HEK293 (cell line): Measurements from ENCODE around the gene LARGE1.

Source experiments
- CTCF ChIA-PET: fragments of 350-600 bp; formaldehyde crosslinking; extraction: SDS; loops from one replicate; lab custom pipeline; 2021; ENCODE audit warnings: antibody characterized with exemption; lab: Yijun Ruan, JAX
- POLR2A ChIA-PET: fragments of 300-600 bp; formaldehyde crosslinking; extraction: SDS; loops from one replicate; lab custom pipeline; 2020; ENCODE audit warnings: antibody characterized with exemption, inconsistent platforms; lab: Yijun Ruan, JAX
- H3K27ac ChIP-seq: fragments of 200-500 bp; sonication (Bioruptor generic); 2 replicates; pipeline ENCODE4 v1.5.1; 2014; ENCODE audit warnings: low read depth, low read length, control low read depth, inconsistent platforms; ENCODE audit errors: extremely low read depth
- H3K36me3 ChIP-seq, 2 experiments: fragments of 200-500 bp in 1 of 2; sonication (Bioruptor generic) in 1 of 2; 1 replicate in 1 of 2; 2 replicates in 1 of 2; pipeline ENCODE4 v1.5.1; 2014 to 2017; ENCODE audit warnings: inconsistent platforms in 2 of 2, low read length in 2 of 2; ENCODE audit not compliant: control insufficient read depth in 2 of 2, insufficient read depth in 1 of 2
- H3K4me1 ChIP-seq: fragments of 200-500 bp; sonication (Bioruptor generic); 2 replicates; pipeline ENCODE4 v1.5.1; 2014; ENCODE audit warnings: mild to moderate bottlenecking, low read length, inconsistent platforms; ENCODE audit not compliant: control insufficient read depth, insufficient read depth
- H3K4me3 ChIP-seq: 2 replicates; pipeline ENCODE4 v1.5.1; 2011; ENCODE audit warnings: low read depth, mild to moderate bottlenecking, control low read depth, low read length, moderate library complexity
- H3K9me3 ChIP-seq: fragments of 200-500 bp; sonication (Bioruptor generic); 2 replicates; pipeline ENCODE4 v1.5.1; 2014; ENCODE audit warnings: low read depth, low read length, inconsistent platforms; ENCODE audit not compliant: control insufficient read depth, insufficient read depth
- GFI1B ChIP-seq: fragments of 450-650 bp; formaldehyde crosslinking; IDR thresholded peaks from 2 replicates; pipeline ENCODE4 v1.5.1; 2016; ENCODE audit warnings: missing biosample characterization, missing genetic modification characterization
- GLIS1 ChIP-seq: fragments of 450-650 bp; formaldehyde crosslinking; IDR thresholded peaks from 2 replicates; pipeline ENCODE4 v1.5.1; 2016; ENCODE audit warnings: missing biosample characterization, missing genetic modification characterization
- GLIS2 ChIP-seq: fragments of 450-650 bp; formaldehyde crosslinking; IDR thresholded peaks from 2 replicates; pipeline ENCODE4 v1.5.1; 2016; ENCODE audit warnings: missing biosample characterization, missing genetic modification characterization
- HOXA7 ChIP-seq: sonication (generic); formaldehyde crosslinking; IDR thresholded peaks from 2 replicates; pipeline ENCODE4 v1.8.1; 2022; ENCODE audit warnings: missing genetic modification reagents, borderline replicate concordance
- HOXC10 ChIP-seq: sonication (generic); formaldehyde crosslinking; IDR thresholded peaks from 2 replicates; pipeline ENCODE4 v1.8.1; 2023; ENCODE audit warnings: mild to moderate bottlenecking, missing genetic modification reagents
- IKZF3 ChIP-seq: fragments of 450-650 bp; IDR thresholded peaks from 2 replicates; pipeline ENCODE4 v1.5.0; 2018; ENCODE audit warnings: missing biosample characterization, mild to moderate bottlenecking, missing genetic modification characterization, moderate library complexity
- KLF10 ChIP-seq: fragments of 450-650 bp; IDR thresholded peaks from 2 replicates; pipeline ENCODE4 v1.5.1; 2018; ENCODE audit warnings: missing biosample characterization, mild to moderate bottlenecking, missing genetic modification characterization
- RBAK ChIP-seq: fragments of 450-650 bp; formaldehyde crosslinking; IDR thresholded peaks from 2 replicates; pipeline ENCODE4 v1.5.1; 2016; ENCODE audit warnings: missing biosample characterization, missing genetic modification characterization
- REPIN1 ChIP-seq: fragments of 450-650 bp; formaldehyde crosslinking; IDR thresholded peaks from 2 replicates; pipeline ENCODE4 v1.5.1; 2017; ENCODE audit warnings: missing biosample characterization, missing genetic modification characterization, low read depth
- SCRT2 ChIP-seq: fragments of 450-650 bp; formaldehyde crosslinking; IDR thresholded peaks from 2 replicates; pipeline ENCODE4 v1.5.1; 2016; ENCODE audit warnings: missing biosample characterization, missing genetic modification characterization
- SETDB1 ChIP-seq: IDR thresholded peaks from one replicate; pipeline ENCODE4 v1.6.1; 2017; ENCODE audit warnings: mild to moderate bottlenecking, low read length, moderate library complexity, mixed read lengths; ENCODE audit not compliant: insufficient read length
- SP2 ChIP-seq: fragments of 450-650 bp; formaldehyde crosslinking; IDR thresholded peaks from 2 replicates; pipeline ENCODE4 v1.5.1; 2016; ENCODE audit warnings: missing biosample characterization, missing genetic modification characterization
- ZBTB17 ChIP-seq: fragments of 450-650 bp; formaldehyde crosslinking; IDR thresholded peaks from 2 replicates; pipeline ENCODE4 v1.5.1; 2016; ENCODE audit warnings: missing biosample characterization, missing genetic modification characterization
- ZBTB48 ChIP-seq: fragments of 450-650 bp; formaldehyde crosslinking; IDR thresholded peaks from 2 replicates; pipeline ENCODE4 v1.5.1; 2016; ENCODE audit warnings: missing biosample characterization, missing genetic modification characterization
- ZNF112 ChIP-seq: fragments of 450-650 bp; formaldehyde crosslinking; IDR thresholded peaks from 2 replicates; pipeline ENCODE4 v1.5.0; 2017; ENCODE audit warnings: missing biosample characterization, missing genetic modification characterization
- ZNF157 ChIP-seq: fragments of 450-650 bp; formaldehyde crosslinking; IDR thresholded peaks from 2 replicates; pipeline ENCODE4 v1.5.1; 2016; ENCODE audit warnings: missing biosample characterization, missing genetic modification characterization
- ZNF175 ChIP-seq: fragments of 450-650 bp; formaldehyde crosslinking; IDR thresholded peaks from 2 replicates; pipeline ENCODE4 v1.5.1; 2016; ENCODE audit warnings: missing biosample characterization, missing genetic modification characterization
- ZNF202 ChIP-seq: fragments of 450-650 bp; formaldehyde crosslinking; IDR thresholded peaks from 2 replicates; pipeline ENCODE4 v1.5.1; 2016; ENCODE audit warnings: missing biosample characterization, missing genetic modification characterization, borderline replicate concordance
- ZNF221 ChIP-seq: fragments of 450-650 bp; formaldehyde crosslinking; IDR thresholded peaks from 2 replicates; pipeline ENCODE4 v1.5.1; 2017; ENCODE audit warnings: missing biosample characterization, missing genetic modification characterization, borderline replicate concordance
- ZNF223 ChIP-seq: fragments of 450-650 bp; formaldehyde crosslinking; IDR thresholded peaks from 2 replicates; pipeline ENCODE4 v1.5.1; 2016; ENCODE audit warnings: missing biosample characterization, missing genetic modification characterization
- ZNF266 ChIP-seq: fragments of 450-650 bp; formaldehyde crosslinking; IDR thresholded peaks from 2 replicates; pipeline ENCODE4 v1.5.1; 2016; ENCODE audit warnings: missing biosample characterization, missing genetic modification characterization, low read depth
- ZNF292 ChIP-seq: fragments of 450-650 bp; formaldehyde crosslinking; IDR thresholded peaks from 2 replicates; pipeline ENCODE4 v1.5.1; 2016; ENCODE audit warnings: low read depth, missing biosample characterization, missing genetic modification characterization, borderline replicate concordance
- ZNF433 ChIP-seq: fragments of 450-650 bp; formaldehyde crosslinking; IDR thresholded peaks from 2 replicates; pipeline ENCODE4 v1.5.1; 2016; ENCODE audit warnings: missing biosample characterization, missing genetic modification characterization, low read depth
- ZNF514 ChIP-seq: fragments of 450-650 bp; formaldehyde crosslinking; IDR thresholded peaks from 2 replicates; pipeline ENCODE4 v1.5.1; 2016; ENCODE audit warnings: missing biosample characterization, missing genetic modification characterization
- ZNF571 ChIP-seq: fragments of 450-650 bp; formaldehyde crosslinking; IDR thresholded peaks from 2 replicates; pipeline ENCODE4 v1.5.0; 2017; ENCODE audit warnings: missing biosample characterization, missing genetic modification characterization
- ZNF623 ChIP-seq: fragments of 450-650 bp; formaldehyde crosslinking; IDR thresholded peaks from 2 replicates; pipeline ENCODE4 v1.5.1; 2016; ENCODE audit warnings: missing biosample characterization, missing genetic modification characterization
- ZNF768 ChIP-seq: fragments of 450-650 bp; formaldehyde crosslinking; IDR thresholded peaks from 2 replicates; pipeline ENCODE4 v1.5.1; 2018; ENCODE audit warnings: missing biosample characterization, mild to moderate bottlenecking, missing genetic modification characterization
- ZNF785 ChIP-seq: fragments of 450-650 bp; formaldehyde crosslinking; IDR thresholded peaks from 2 replicates; pipeline ENCODE4 v1.5.1; 2016; ENCODE audit warnings: missing biosample characterization, missing genetic modification characterization
- ZNF791 ChIP-seq: fragments of 450-650 bp; formaldehyde crosslinking; IDR thresholded peaks from 2 replicates; pipeline ENCODE4 v1.5.1; 2016; ENCODE audit warnings: missing biosample characterization, missing genetic modification characterization
- ZNF792 ChIP-seq: fragments of 450-650 bp; formaldehyde crosslinking; IDR thresholded peaks from 2 replicates; pipeline ENCODE4 v1.5.1; 2016; ENCODE audit warnings: missing biosample characterization, missing genetic modification characterization
- ZNF837 ChIP-seq: fragments of 450-650 bp; formaldehyde crosslinking; IDR thresholded peaks from 2 replicates; pipeline ENCODE4 v1.5.1; 2016; ENCODE audit warnings: missing biosample characterization, missing genetic modification characterization
- ZSCAN16 ChIP-seq: fragments of 450-650 bp; formaldehyde crosslinking; IDR thresholded peaks from 2 replicates; pipeline ENCODE4 v1.5.1; 2016; ENCODE audit warnings: missing biosample characterization, missing genetic modification characterization
- TF ChIP-seq, protein P1 (sequence below): fragments of 450-650 bp; formaldehyde crosslinking; IDR thresholded peaks from 2 replicates; pipeline ENCODE4 v1.5.1; 2016; ENCODE audit warnings: missing biosample characterization, missing genetic modification characterization
- TF ChIP-seq, protein P2 (sequence below): fragments of 450-650 bp; formaldehyde crosslinking; IDR thresholded peaks from 2 replicates; pipeline ENCODE4; 2016; ENCODE audit warnings: missing biosample characterization, missing genetic modification characterization
- TF ChIP-seq, protein P3 (sequence below): fragments of 450-650 bp; formaldehyde crosslinking; IDR thresholded peaks from 2 replicates; pipeline ENCODE4 v1.5.1; 2017; ENCODE audit warnings: missing biosample characterization, missing genetic modification characterization
- TF ChIP-seq, protein P4 (sequence below): fragments of 450-650 bp; formaldehyde crosslinking; IDR thresholded peaks from 2 replicates; pipeline ENCODE4 v1.5.1; 2016; ENCODE audit warnings: missing biosample characterization, missing genetic modification characterization

LARGE1 gene

DNA sequence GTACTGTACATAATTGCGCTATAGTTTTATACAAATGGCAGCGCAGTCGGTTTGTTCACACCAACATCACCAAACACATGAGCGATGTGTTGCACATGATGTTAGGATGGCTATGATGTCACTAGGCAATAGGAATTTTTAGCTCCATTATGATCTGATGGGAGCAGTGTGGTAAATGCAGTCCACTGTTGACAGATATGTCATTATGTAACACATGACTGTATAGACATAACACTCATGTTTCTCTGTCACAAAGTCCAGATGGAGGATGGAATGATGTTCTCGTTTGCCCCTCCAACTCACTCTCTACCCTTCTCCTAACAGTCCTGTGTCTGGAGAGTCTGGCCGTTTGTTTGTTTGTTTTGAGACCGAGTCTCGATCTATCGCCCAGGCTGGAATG lies 288.5 kb downstream of the LARGE1 start:
- CTCF ChIA-PET, result no interaction called here
- H3K27ac ChIP-seq, result no peak overlapping the region
- TF ChIP-seq ZNF768 (tag by site-specific recombination) (no peak), GFI1B (tag by site-specific recombination) (no peak), ZNF266 (no peak), HOXC10 (CRISPR knock-in tag) (no peak), ZNF785 (tag by site-specific recombination) (no peak), ZNF837 (no peak), ZBTB48 (tag by site-specific recombination) (no peak), RBAK (tag by site-specific recombination) (no peak), GLIS1 (no peak), ZNF571 (tag by site-specific recombination) (no peak), SCRT2 (no peak), ZNF175 (tag by site-specific recombination) (no peak), ZBTB17 (no peak), REPIN1 (no peak), ZNF791 (no peak), ZSCAN16 (tag by site-specific recombination) (no peak), HOXA7 (CRISPR knock-in tag) (no peak), ZNF112 (no peak), ZNF514 (tag by site-specific recombination) (no peak)
- TF ChIP-seq, protein P1, sequence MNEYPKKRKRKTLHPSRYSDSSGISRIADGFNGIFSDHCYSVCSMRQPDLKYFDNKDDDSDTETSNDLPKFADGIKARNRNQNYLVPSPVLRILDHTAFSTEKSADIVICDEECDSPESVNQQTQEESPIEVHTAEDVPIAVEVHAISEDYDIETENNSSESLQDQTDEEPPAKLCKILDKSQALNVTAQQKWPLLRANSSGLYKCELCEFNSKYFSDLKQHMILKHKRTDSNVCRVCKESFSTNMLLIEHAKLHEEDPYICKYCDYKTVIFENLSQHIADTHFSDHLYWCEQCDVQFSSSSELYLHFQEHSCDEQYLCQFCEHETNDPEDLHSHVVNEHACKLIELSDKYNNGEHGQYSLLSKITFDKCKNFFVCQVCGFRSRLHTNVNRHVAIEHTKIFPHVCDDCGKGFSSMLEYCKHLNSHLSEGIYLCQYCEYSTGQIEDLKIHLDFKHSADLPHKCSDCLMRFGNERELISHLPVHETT (tag by site-specific recombination), result no peak
- TF ChIP-seq, all 188 proteins: peak for 0
- POLR2A ChIA-PET, result no interaction called here
- Histone ChIP-seq H3K4me1 (no peaks in the 10 kb centered on the region), H3K9me3 (no peaks in the 10 kb centered on the region), H3K4me3 (no peak overlapping the region), H3K36me3 (no peaks in the 10 kb centered on the region)

DNA sequence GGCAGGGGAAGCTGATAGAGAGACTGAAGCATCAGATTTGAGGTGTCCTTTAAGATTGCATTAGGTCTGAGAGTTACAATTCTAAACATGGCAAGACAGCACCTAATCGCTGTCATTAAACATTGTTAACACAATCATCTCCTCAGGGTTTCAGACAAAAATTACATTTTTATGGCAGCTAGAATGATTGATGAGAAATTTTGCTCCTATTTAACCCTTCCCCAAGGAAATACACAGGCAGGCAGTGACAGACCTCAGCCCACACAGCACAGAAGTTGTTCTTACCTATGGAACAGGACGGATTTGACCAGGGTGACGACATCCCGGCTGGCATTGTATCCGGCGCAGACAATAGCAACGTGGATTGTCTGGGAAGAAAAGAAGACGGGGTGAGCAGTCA lies 294.3 kb downstream of the LARGE1 start:
- CTCF ChIA-PET, result no interaction called here
- TF ChIP-seq IKZF3 (tag by site-specific recombination), result no peak
- no peak for TF ChIP-seq ZNF514 (tag by site-specific recombination)
- TF ChIP-seq SETDB1, result no peak
- TF ChIP-seq, protein P2, sequence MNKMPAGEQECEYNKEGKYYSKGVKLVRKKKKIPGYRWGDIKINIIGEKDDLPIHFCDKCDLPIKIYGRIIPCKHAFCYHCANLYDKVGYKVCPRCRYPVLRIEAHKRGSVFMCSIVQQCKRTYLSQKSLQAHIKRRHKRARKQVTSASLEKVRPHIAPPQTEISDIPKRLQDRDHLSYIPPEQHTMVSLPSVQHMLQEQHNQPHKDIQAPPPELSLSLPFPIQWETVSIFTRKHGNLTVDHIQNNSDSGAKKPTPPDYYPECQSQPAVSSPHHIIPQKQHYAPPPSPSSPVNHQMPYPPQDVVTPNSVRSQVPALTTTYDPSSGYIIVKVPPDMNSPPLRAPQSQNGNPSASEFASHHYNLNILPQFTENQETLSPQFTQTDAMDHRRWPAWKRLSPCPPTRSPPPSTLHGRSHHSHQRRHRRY (tag by site-specific recombination), result no peak
- TF ChIP-seq, protein P3, sequence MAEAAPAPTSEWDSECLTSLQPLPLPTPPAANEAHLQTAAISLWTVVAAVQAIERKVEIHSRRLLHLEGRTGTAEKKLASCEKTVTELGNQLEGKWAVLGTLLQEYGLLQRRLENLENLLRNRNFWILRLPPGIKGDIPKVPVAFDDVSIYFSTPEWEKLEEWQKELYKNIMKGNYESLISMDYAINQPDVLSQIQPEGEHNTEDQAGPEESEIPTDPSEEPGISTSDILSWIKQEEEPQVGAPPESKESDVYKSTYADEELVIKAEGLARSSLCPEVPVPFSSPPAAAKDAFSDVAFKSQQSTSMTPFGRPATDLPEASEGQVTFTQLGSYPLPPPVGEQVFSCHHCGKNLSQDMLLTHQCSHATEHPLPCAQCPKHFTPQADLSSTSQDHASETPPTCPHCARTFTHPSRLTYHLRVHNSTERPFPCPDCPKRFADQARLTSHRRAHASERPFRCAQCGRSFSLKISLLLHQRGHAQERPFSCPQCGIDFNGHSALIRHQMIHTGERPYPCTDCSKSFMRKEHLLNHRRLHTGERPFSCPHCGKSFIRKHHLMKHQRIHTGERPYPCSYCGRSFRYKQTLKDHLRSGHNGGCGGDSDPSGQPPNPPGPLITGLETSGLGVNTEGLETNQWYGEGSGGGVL (tag by site-specific recombination), result no peak
- TF ChIP-seq SP2, result no peak
- TF ChIP-seq ZNF223, result no peak
- no peak for TF ChIP-seq ZNF221 (tag by site-specific recombination)
- TF ChIP-seq ZNF292, result no peak
- no peak for TF ChIP-seq ZNF792 (tag by site-specific recombination)
- no peak for TF ChIP-seq ZNF433 (tag by site-specific recombination)
- no peak for TF ChIP-seq KLF10
- TF ChIP-seq ZNF623 (tag by site-specific recombination), result no peak
- TF ChIP-seq ZNF202, result no peak
- no peak for TF ChIP-seq GLIS2
- TF ChIP-seq, protein P4, sequence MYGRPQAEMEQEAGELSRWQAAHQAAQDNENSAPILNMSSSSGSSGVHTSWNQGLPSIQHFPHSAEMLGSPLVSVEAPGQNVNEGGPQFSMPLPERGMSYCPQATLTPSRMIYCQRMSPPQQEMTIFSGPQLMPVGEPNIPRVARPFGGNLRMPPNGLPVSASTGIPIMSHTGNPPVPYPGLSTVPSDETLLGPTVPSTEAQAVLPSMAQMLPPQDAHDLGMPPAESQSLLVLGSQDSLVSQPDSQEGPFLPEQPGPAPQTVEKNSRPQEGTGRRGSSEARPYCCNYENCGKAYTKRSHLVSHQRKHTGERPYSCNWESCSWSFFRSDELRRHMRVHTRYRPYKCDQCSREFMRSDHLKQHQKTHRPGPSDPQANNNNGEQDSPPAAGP (tag by site-specific recombination), result no peak
- no peak for TF ChIP-seq ZNF157 (tag by site-specific recombination)
- Histone ChIP-seq H3K4me3 (no peak overlapping the region), H3K36me3 (peaks cover 4 to 14% of the 10 kb centered on the region in 2 experiments; a peak in 1 of 3 replicates), H3K9me3 (no peaks in the 10 kb centered on the region), H3K27ac (no peak overlapping the region), H3K4me1 (no peaks in the 10 kb centered on the region)
- POLR2A ChIA-PET, result no interaction called here
